IMR-90 (cell line): ENCODE data around the gene DOCK6. TPM values are rescaled to one million over a fixed set of nuclear protein-coding genes. Genes with fewer than 3 reads are reported as not detected.

ENCODE experiments used
- ATAC-seq: fragments of 200-7000 bp; cut with Tn5 transposase; 2 replicates; pipeline ENCODE4 v1.9.1; 2020; ENCODE audit warnings: low read depth, mild to moderate bottlenecking, moderate library complexity
- BruUV-seq: library from RNA; stranded (reverse); fragments of 400-500 nt; replicated peaks from 2 replicates; lab custom pipeline; 2021; lab: Mats Ljungman, UMichigan
- CTCF ChIA-PET: fragments of 300-600 bp; formaldehyde crosslinking; extraction: SDS; loops from one replicate; lab custom pipeline; 2021; ENCODE audit warnings: antibody characterized with exemption; lab: Yijun Ruan, JAX
- POLR2A ChIA-PET: fragments of 300-600 bp; sonication (Branson Sonifier 250); formaldehyde crosslinking; loops from one replicate; lab custom pipeline; 2022; ENCODE audit warnings: antibody characterized with exemption; ENCODE audit not compliant: unreplicated experiment; lab: Charles Lee
- DNase-seq: peaks from one replicate; pipeline ENCODE4 v3.0.0; 2013
- H2AFZ ChIP-seq: replicated peaks from 2 replicates; pipeline ENCODE3; 2013; ENCODE audit warnings: low read length, mild to moderate bottlenecking; ENCODE audit not compliant: poor library complexity
- H2AK5ac ChIP-seq: 2 replicates; pipeline ENCODE4 v1.6.1; 2013; ENCODE audit warnings: low read depth, low read length, inconsistent platforms
- H2AK9ac ChIP-seq: replicated peaks from 2 replicates; pipeline ENCODE3; 2013; ENCODE audit warnings: mild to moderate bottlenecking, low read depth, low read length, moderate library complexity; ENCODE audit not compliant: poor library complexity
- H2BK120ac ChIP-seq: 2 replicates; pipeline ENCODE4 v1.6.1; 2013; ENCODE audit warnings: low read depth, low read length, inconsistent platforms
- H2BK15ac ChIP-seq: 3 replicates; pipeline ENCODE4 v1.6.1; 2013; ENCODE audit warnings: low read depth, low read length, inconsistent platforms
- H2BK20ac ChIP-seq: 2 replicates; pipeline ENCODE4 v1.6.1; 2013; ENCODE audit warnings: low read depth, mild to moderate bottlenecking, inconsistent platforms, low read length, moderate library complexity
- H2BK5ac ChIP-seq: 2 replicates; pipeline ENCODE4 v1.6.1; 2013; ENCODE audit warnings: mild to moderate bottlenecking, low read depth, low read length, inconsistent platforms; ENCODE audit not compliant: poor library complexity, severe bottlenecking
- H3K14ac ChIP-seq: replicated peaks from 2 replicates; pipeline ENCODE4 v1.6.1; 2013; ENCODE audit warnings: low read depth, low read length, inconsistent platforms
- H3K18ac ChIP-seq: 2 replicates; pipeline ENCODE4 v1.6.1; 2013; ENCODE audit warnings: low read depth, low read length, control low read depth
- H3K23ac ChIP-seq: 2 replicates; pipeline ENCODE4 v1.6.1; 2013; ENCODE audit warnings: low read depth, low read length, inconsistent platforms
- H3K27ac ChIP-seq: 2 replicates; pipeline ENCODE4 v1.5.1; 2013; ENCODE audit warnings: mild to moderate bottlenecking, control low read depth, low read length; ENCODE audit not compliant: insufficient read depth
- H3K27me3 ChIP-seq: 2 replicates; pipeline ENCODE4 v1.6.1; 2013; ENCODE audit warnings: low read length; ENCODE audit not compliant: control insufficient read depth, insufficient read depth
- H3K36me3 ChIP-seq: 2 replicates; pipeline ENCODE4 v1.6.1; 2013; ENCODE audit warnings: low read length, mixed read lengths; ENCODE audit not compliant: control insufficient read depth, insufficient read depth
- H3K4ac ChIP-seq: 2 replicates; pipeline ENCODE4 v1.6.1; 2013; ENCODE audit warnings: low read depth, low read length, inconsistent platforms
- H3K4me1 ChIP-seq: 2 replicates; pipeline ENCODE4 v1.6.1; 2013; ENCODE audit warnings: low read length, mixed read lengths; ENCODE audit not compliant: control insufficient read depth, insufficient read depth
- H3K4me2 ChIP-seq: 2 replicates; pipeline ENCODE4 v1.6.1; 2013; ENCODE audit warnings: low read depth, mild to moderate bottlenecking, control low read depth, low read length, moderate library complexity
- H3K4me3 ChIP-seq: 2 replicates; pipeline ENCODE4 v1.5.1; 2013; ENCODE audit warnings: low read depth, mild to moderate bottlenecking, control low read depth, low read length, moderate library complexity; ENCODE audit not compliant: insufficient read depth
- H3K56ac ChIP-seq: 2 replicates; pipeline ENCODE4 v1.6.1; 2013; ENCODE audit warnings: low read length, inconsistent platforms; ENCODE audit not compliant: insufficient read depth; ENCODE audit errors: extremely low read depth
- H3K79me1 ChIP-seq, 2 experiments: 2 replicates each; pipeline ENCODE4 v1.6.1; 2013; ENCODE audit warnings: low read length in 2 of 2, inconsistent platforms in 1 of 2, low read depth in 1 of 2
- H3K9ac ChIP-seq: 2 replicates; pipeline ENCODE4 v1.6.1; 2013; ENCODE audit warnings: low read depth, low read length, control low read depth
- H3K9me1 ChIP-seq: 2 replicates; pipeline ENCODE4 v1.6.1; 2013; ENCODE audit warnings: low read length, inconsistent platforms; ENCODE audit not compliant: insufficient read depth
- H3K9me3 ChIP-seq: 2 replicates; pipeline ENCODE4 v1.6.1; 2013; ENCODE audit warnings: low read length; ENCODE audit not compliant: control insufficient read depth, insufficient read depth
- H4K20me1 ChIP-seq: 2 replicates; pipeline ENCODE4 v1.6.1; 2013; ENCODE audit warnings: low read length, inconsistent platforms; ENCODE audit not compliant: insufficient read depth
- H4K5ac ChIP-seq: 2 replicates; pipeline ENCODE4 v1.6.1; 2013; ENCODE audit warnings: mild to moderate bottlenecking, low read depth, low read length, control low read depth
- H4K8ac ChIP-seq, 2 experiments: 2 replicates each; pipeline ENCODE4 v1.6.1; 2013; ENCODE audit warnings: low read depth in 2 of 2, low read length in 2 of 2, control low read depth in 1 of 2, inconsistent platforms in 1 of 2
- H4K91ac ChIP-seq: 2 replicates; pipeline ENCODE4 v1.6.1; 2013; ENCODE audit warnings: low read depth, low read length, inconsistent platforms; ENCODE audit not compliant: insufficient read depth
- BHLHE40 ChIP-seq: fragments of 150-350 bp; IDR thresholded peaks from 2 replicates; pipeline ENCODE4 v1.6.1; 2016; ENCODE audit warnings: mild to moderate bottlenecking, low read depth, low read length
- CEBPB ChIP-seq: IDR thresholded peaks from 2 replicates; pipeline ENCODE4 v1.6.1; 2012; ENCODE audit warnings: low read depth, low read length, improper control_type of control experiment
- CHD1 ChIP-seq: IDR thresholded peaks from 2 replicates; pipeline ENCODE4 v1.6.1; 2012; ENCODE audit warnings: low read depth, low read length, improper control_type of control experiment
- ELK1 ChIP-seq: fragments of 150-350 bp; IDR thresholded peaks from 2 replicates; pipeline ENCODE4 v1.6.1; 2016; ENCODE audit warnings: low read depth, mild to moderate bottlenecking, low read length, moderate library complexity, borderline replicate concordance
- FOS ChIP-seq: fragments of 150-350 bp; IDR thresholded peaks from 2 replicates; pipeline ENCODE4 v1.6.1; 2016; ENCODE audit warnings: low read depth, low read length
- MAFK ChIP-seq: IDR thresholded peaks from 2 replicates; pipeline ENCODE4 v1.6.1; 2012; ENCODE audit warnings: low read depth, low read length, improper control_type of control experiment
- MAZ ChIP-seq: IDR thresholded peaks from 2 replicates; pipeline ENCODE4 v1.6.1; 2012; ENCODE audit warnings: low read depth, mild to moderate bottlenecking, low read length, improper control_type of control experiment, moderate library complexity, borderline replicate concordance
- MXI1 ChIP-seq: IDR thresholded peaks from 2 replicates; pipeline ENCODE4 v1.6.1; 2012; ENCODE audit warnings: low read depth, mild to moderate bottlenecking, low read length, moderate library complexity, borderline replicate concordance
- NFE2L2 ChIP-seq: fragments of 150-350 bp; IDR thresholded peaks from 2 replicates; pipeline ENCODE4 v1.6.1; 2016; ENCODE audit warnings: low read depth, mild to moderate bottlenecking, low read length
- POLR2A ChIP-seq: IDR thresholded peaks from 2 replicates; pipeline ENCODE4 v1.6.1; 2012; ENCODE audit warnings: mild to moderate bottlenecking, low read depth, low read length
- RAD21 ChIP-seq: IDR thresholded peaks from 2 replicates; pipeline ENCODE4 v1.6.1; 2012; ENCODE audit warnings: low read length, improper control_type of control experiment
- RCOR1 ChIP-seq: IDR thresholded peaks from 2 replicates; pipeline ENCODE4 v1.6.1; 2012; ENCODE audit warnings: mild to moderate bottlenecking, low read length, improper control_type of control experiment; ENCODE audit not compliant: insufficient replicate concordance
- SMC3 ChIP-seq: fragments of 150-350 bp; IDR thresholded peaks from 2 replicates; pipeline ENCODE4 v1.6.1; 2016; ENCODE audit warnings: low read depth, mild to moderate bottlenecking, antibody characterized with exemption, low read length, moderate library complexity
- USF2 ChIP-seq: fragments of 150-350 bp; IDR thresholded peaks from 2 replicates; pipeline ENCODE4 v1.6.1; 2017; ENCODE audit warnings: mild to moderate bottlenecking, antibody characterized with exemption, low read length, low read depth
- WGBS, 2 experiments: methylation state at CpG; one replicate each; pipeline versions ENCODE4 v1.1.5 to v1.1.7; 2013; ENCODE audit warnings: missing lambda C conversion rate in 2 of 2; ENCODE audit not compliant: insufficient read length in 1 of 2; ENCODE audit errors: extremely low coverage in 2 of 2; 5-methylcytosine and 5-hydroxymethylcytosine counted together
- dilution Hi-C: fragments of 300-500 bp; cut with HindIII; formaldehyde crosslinking; loops from one replicate; pipeline ENCODE4 v1.14.3; 2018; ENCODE audit warnings: low sequenced_read_pairs; ENCODE audit not compliant: unreplicated experiment
- in situ Hi-C: fragments of 300-500 bp; cut with MboI; formaldehyde crosslinking; loops from 3 replicates; pipeline ENCODE4 v1.14.3; 2019; ENCODE audit warnings: low sequenced_read_pairs, inconsistent platforms, mixed read lengths
- intact Hi-C: fragments of 100-400 bp; cut with micrococcal nuclease; formaldehyde crosslinking; loops from 2 replicates; pipeline ENCODE4 v1.10.0; 2022
- polyA plus RNA-seq, 3 experiments: library from polyadenylated mRNA; depleted of rRNA; stranded (reverse); fragments of >200 nt; gene quantifications; 2 replicates each; pipeline ENCODE4 v1.2.3, GENCODE V29; 2012; ENCODE audit warnings: low replicate concordance in 1 of 3
- total RNA-seq: library from RNA; depleted of rRNA; stranded (reverse); fragments of >200 nt; gene quantifications from 2 replicates; pipeline ENCODE4 v1.2.3, GENCODE V29; 2012

The DOCK6 gene
- total and polyA plus RNA-seq, 2 of the 4 experiments (the other 2 are of a cell fraction): 5.0 to 18.4 TPM

GRCh38 chr19:11248852-11249251 is 13.5 kb downstream of the DOCK6 start:
- dilution Hi-C loops: no loop called here
- no peak overlapping the region for H3K9ac ChIP-seq
- H2BK120ac ChIP-seq: no peak overlapping the region
- no peak overlapping the region for H3K4ac ChIP-seq
- no peak overlapping the region for H3K18ac ChIP-seq
- no peak overlapping the region for H2BK5ac ChIP-seq
- POLR2A ChIA-PET: no interaction called here
- H3K14ac ChIP-seq: no peak overlapping the region
- no peaks in the 10 kb centered on the region for H3K4me1 ChIP-seq
- intact Hi-C loops: no loop called here
- H4K5ac ChIP-seq: no peak overlapping the region
- no peak overlapping the region for H3K27ac ChIP-seq
- H4K20me1 ChIP-seq: no peaks in the 10 kb centered on the region
- H2BK20ac ChIP-seq: no peak overlapping the region
- H3K4me2 ChIP-seq: no peak overlapping the region
- WGBS, 2 experiments: no CpG with 5 or more reads among the region's 2 CpGs
- no peak overlapping the region for H4K91ac ChIP-seq
- no peaks in the 10 kb centered on the region for H3K9me3 ChIP-seq
- CTCF ChIA-PET: no interaction called here
- H3K27me3 ChIP-seq: no peaks in the 10 kb centered on the region
- H3K79me1 ChIP-seq: no peaks in the 10 kb centered on the region
- H3K4me3 ChIP-seq: no peak overlapping the region
- H2BK15ac ChIP-seq: no peak overlapping the region
- H4K8ac ChIP-seq: no peak overlapping the region
- no peak overlapping the region for H2AK5ac ChIP-seq
- no peak overlapping the region for H2AFZ ChIP-seq
- DNase-seq: no peak
- H3K23ac ChIP-seq: no peak overlapping the region
- H3K9me1 ChIP-seq: 0 out of 2 replicates have a peak, but pooled peaks cover under 1% of the 10 kb centered on the region
- TF ChIP-seq CEBPB (no peak), BHLHE40 (no peak), RCOR1 (no peak), USF2 (no peak), NFE2L2 (no peak), MAZ (no peak), FOS (no peak), MXI1 (no peak), POLR2A (no peak), SMC3 (no peak), MAFK (no peak), CHD1 (no peak), RAD21 (no peak), ELK1 (no peak)
- H2AK9ac ChIP-seq: no peak overlapping the region
- in situ Hi-C loops: no loop called here
- ATAC-seq: no peak
- H3K36me3 ChIP-seq: peaks cover 35% of the 10 kb centered on the region
- no TSS peak for BruUV-seq
- no peak overlapping the region for H3K56ac ChIP-seq
